Measurements from ENCODE around the gene SEC14L2. TPM values are rescaled to one million over a fixed set of nuclear protein-coding genes. Genes with fewer than 3 reads are reported as not detected.
A peak's percentile ranks its signal among the peaks of the same experiment; 100 is the strongest.

Gene SEC14L2
- total and polyA plus RNA-seq, 10 of the 15 experiments (the other 5 are each of a cell fraction or from before 2014, with no cell fraction given): 0.08 to 4.0 (median 0.48) TPM

DNA sequence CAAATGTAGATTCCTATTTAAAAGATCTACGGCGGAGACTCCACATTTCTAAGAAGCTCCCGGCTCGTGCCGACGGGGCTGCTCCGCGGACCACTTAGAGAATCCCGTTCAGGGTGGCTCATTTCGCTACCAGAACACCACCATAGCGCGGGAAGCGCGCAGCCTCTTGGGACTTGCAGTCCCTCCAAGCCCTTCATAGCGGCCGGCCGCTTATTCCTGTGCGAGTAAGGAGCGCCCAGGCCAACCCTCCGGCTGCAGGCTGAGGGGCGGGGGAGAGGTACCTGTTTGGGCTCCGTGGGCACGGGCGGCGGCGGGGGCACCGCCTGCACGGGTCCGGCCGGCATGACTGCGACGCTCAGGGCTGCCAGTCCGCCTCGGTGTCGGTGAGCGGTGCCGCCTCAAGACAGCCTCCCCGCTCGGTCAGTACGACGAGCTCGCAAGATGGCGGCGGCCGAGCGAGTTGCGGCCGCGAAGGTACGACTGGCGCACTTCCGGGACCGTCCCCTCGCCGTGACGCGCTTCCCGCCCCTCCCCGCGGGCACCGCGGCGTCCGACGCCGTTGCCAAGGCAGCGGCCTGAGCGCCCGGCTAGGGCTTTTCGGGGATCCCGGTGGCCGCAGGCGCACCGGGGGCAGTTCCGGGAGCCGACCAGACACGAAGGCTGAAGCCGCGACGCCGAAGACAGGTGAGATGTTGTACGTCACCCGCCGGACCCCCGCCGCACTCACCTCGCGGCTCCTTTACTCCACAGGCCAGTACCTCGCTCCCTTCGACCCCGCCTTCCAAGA lies 40.2 kb upstream of the SEC14L2 start, which contains the start of the genes CCDC157 and SF3A1 (continued):
- TF ChIP-seq ESRRA (IDR thresholded peaks at IDR 0.05; ENCODE audit: low read length) (no peak), TCF12 (IDR thresholded peaks at IDR 0.05; ENCODE audit: low read depth, low read length) (no peak), BRCA1 (IDR thresholded peaks at IDR 0.05; ENCODE audit: low read depth, low read length) (no peak), PAX8 (IDR thresholded peaks at IDR 0.05) (no peak), RAD51 (IDR thresholded peaks at IDR 0.05) (no peak), ZNF384 (IDR thresholded peaks at IDR 0.05; ENCODE audit: borderline replicate concordance, low read depth, low read length) (no peak), CHD1 (IDR thresholded peaks at IDR 0.05; ENCODE audit: low read depth, low read length) (0 out of 2 replicates have a peak, but pooled peaks have one; percentile 61), NR2C1 (IDR thresholded peaks at IDR 0.05) (0 out of 2 replicates have a peak, but pooled peaks have one; percentile 31), MXI1 (IDR thresholded peaks at IDR 0.05; ENCODE audit: low read depth, low read length) (peak; percentile 96), CBFB (IDR thresholded peaks at IDR 0.05; ENCODE audit: low read depth) (peak; percentile 55; the same call in 1 of the 2 replicates)
- TF ChIP-seq, protein P1, sequence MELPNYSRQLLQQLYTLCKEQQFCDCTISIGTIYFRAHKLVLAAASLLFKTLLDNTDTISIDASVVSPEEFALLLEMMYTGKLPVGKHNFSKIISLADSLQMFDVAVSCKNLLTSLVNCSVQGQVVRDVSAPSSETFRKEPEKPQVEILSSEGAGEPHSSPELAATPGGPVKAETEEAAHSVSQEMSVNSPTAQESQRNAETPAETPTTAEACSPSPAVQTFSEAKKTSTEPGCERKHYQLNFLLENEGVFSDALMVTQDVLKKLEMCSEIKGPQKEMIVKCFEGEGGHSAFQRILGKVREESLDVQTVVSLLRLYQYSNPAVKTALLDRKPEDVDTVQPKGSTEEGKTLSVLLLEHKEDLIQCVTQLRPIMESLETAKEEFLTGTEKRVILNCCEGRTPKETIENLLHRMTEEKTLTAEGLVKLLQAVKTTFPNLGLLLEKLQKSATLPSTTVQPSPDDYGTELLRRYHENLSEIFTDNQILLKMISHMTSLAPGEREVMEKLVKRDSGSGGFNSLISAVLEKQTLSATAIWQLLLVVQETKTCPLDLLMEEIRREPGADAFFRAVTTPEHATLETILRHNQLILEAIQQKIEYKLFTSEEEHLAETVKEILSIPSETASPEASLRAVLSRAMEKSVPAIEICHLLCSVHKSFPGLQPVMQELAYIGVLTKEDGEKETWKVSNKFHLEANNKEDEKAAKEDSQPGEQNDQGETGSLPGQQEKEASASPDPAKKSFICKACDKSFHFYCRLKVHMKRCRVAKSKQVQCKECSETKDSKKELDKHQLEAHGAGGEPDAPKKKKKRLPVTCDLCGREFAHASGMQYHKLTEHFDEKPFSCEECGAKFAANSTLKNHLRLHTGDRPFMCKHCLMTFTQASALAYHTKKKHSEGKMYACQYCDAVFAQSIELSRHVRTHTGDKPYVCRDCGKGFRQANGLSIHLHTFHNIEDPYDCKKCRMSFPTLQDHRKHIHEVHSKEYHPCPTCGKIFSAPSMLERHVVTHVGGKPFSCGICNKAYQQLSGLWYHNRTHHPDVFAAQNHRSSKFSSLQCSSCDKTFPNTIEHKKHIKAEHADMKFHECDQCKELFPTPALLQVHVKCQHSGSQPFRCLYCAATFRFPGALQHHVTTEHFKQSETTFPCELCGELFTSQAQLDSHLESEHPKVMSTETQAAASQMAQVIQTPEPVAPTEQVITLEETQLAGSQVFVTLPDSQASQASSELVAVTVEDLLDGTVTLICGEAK (IDR thresholded peaks at IDR 0.05; ENCODE audit: borderline replicate concordance): peak; percentile 84
- TF ChIP-seq, protein P2, sequence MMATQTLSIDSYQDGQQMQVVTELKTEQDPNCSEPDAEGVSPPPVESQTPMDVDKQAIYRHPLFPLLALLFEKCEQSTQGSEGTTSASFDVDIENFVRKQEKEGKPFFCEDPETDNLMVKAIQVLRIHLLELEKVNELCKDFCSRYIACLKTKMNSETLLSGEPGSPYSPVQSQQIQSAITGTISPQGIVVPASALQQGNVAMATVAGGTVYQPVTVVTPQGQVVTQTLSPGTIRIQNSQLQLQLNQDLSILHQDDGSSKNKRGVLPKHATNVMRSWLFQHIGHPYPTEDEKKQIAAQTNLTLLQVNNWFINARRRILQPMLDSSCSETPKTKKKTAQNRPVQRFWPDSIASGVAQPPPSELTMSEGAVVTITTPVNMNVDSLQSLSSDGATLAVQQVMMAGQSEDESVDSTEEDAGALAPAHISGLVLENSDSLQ (IDR thresholded peaks at IDR 0.05): no peak
- TF ChIP-seq, protein P3, sequence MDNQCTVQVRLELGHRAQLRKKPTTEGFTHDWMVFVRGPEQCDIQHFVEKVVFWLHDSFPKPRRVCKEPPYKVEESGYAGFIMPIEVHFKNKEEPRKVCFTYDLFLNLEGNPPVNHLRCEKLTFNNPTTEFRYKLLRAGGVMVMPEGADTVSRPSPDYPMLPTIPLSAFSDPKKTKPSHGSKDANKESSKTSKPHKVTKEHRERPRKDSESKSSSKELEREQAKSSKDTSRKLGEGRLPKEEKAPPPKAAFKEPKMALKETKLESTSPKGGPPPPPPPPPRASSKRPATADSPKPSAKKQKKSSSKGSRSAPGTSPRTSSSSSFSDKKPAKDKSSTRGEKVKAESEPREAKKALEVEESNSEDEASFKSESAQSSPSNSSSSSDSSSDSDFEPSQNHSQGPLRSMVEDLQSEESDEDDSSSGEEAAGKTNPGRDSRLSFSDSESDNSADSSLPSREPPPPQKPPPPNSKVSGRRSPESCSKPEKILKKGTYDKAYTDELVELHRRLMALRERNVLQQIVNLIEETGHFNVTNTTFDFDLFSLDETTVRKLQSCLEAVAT (IDR thresholded peaks at IDR 0.05): peak; percentile 62
- TF ChIP-seq, protein P4, sequence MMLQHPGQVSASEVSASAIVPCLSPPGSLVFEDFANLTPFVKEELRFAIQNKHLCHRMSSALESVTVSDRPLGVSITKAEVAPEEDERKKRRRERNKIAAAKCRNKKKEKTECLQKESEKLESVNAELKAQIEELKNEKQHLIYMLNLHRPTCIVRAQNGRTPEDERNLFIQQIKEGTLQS (IDR thresholded peaks at IDR 0.05; ENCODE audit: borderline replicate concordance, extremely low read depth, low read depth, low read length): no peak
- TF ChIP-seq, protein P5, sequence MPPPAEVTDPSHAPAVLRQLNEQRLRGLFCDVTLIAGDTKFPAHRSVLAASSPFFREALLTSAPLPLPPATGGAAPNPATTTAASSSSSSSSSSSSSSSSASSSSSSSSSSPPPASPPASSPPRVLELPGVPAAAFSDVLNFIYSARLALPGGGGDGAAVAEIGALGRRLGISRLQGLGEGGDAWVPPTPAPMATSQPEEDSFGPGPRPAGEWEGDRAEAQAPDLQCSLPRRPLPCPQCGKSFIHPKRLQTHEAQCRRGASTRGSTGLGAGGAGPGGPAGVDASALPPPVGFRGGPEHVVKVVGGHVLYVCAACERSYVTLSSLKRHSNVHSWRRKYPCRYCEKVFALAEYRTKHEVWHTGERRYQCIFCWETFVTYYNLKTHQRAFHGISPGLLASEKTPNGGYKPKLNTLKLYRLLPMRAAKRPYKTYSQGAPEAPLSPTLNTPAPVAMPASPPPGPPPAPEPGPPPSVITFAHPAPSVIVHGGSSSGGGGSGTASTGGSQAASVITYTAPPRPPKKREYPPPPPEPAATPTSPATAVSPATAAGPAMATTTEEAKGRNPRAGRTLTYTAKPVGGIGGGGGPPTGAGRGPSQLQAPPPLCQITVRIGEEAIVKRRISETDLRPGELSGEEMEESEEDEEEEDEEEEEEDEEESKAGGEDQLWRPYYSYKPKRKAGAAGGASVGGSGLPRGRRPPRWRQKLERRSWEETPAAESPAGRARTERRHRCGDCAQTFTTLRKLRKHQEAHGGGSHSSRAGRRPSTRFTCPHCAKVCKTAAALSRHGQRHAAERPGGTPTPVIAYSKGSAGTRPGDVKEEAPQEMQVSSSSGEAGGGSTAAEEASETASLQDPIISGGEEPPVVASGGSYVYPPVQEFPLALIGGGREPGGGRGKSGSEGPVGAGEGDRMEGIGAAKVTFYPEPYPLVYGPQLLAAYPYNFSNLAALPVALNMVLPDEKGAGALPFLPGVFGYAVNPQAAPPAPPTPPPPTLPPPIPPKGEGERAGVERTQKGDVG (CRISPR knock-in tag; IDR thresholded peaks at IDR 0.05): no peak

Data from GM12878 (cell line).